Activated naive CD4-positive, alpha-beta T cell treated with Interleukin-2 at 50 U/mL for 16 hours (primary cell): ENCODE measurements around the gene PDGFA.

Experiments used
- DNase-seq: peaks from one replicate; pipeline ENCODE4 v3.0.0-alpha.2; 2020

The PDGFA gene

GRCh38 chr7:485188-486081 lies 34.2 kb downstream of the PDGFA start:
- no peak for DNase-seq

GRCh38 chr7:484356-485101 lies 35.1 kb downstream of the PDGFA start:
- no peak for DNase-seq

- DNase-seq: no peak
These were observed 35.8 kb downstream of the PDGFA start for GRCh38 chr7:483656-484355.

GRCh38 chr7:482521-483083 lies 37.0 kb downstream of the PDGFA start:
- no peak for DNase-seq

- no peak for DNase-seq
These were observed 38.3 kb downstream of the PDGFA start for GRCh38 chr7:481219-481930.

GRCh38 chr7:480531-481218 lies 39.0 kb downstream of the PDGFA start:
- DNase-seq: no peak

GRCh38 chr7:479948-480499 lies 39.6 kb downstream of the PDGFA start:
- DNase-seq: no peak

- no peak for DNase-seq
These were observed 40.3 kb downstream of the PDGFA start for GRCh38 chr7:479115-479947.

GRCh38 chr7:477626-478220 lies 41.9 kb downstream of the PDGFA start:
- no peak for DNase-seq

- no peak for DNase-seq
These were observed 42.8 kb downstream of the PDGFA start for GRCh38 chr7:476736-477360.

- DNase-seq: no peak
These were observed 43.6 kb downstream of the PDGFA start for GRCh38 chr7:475951-476441.

GRCh38 chr7:475425-475728 lies 44.3 kb downstream of the PDGFA start:
- DNase-seq: no peak

- DNase-seq: no peak
These were observed 44.8 kb downstream of the PDGFA start for GRCh38 chr7:474605-475424.

GRCh38 chr7:473870-474604 lies 45.6 kb downstream of the PDGFA start:
- no peak for DNase-seq

GRCh38 chr7:473211-473734 lies 46.4 kb downstream of the PDGFA start:
- DNase-seq: no peak

- no peak for DNase-seq
These were observed 47.0 kb downstream of the PDGFA start for GRCh38 chr7:472640-472957.

- no peak for DNase-seq
These were observed 47.6 kb downstream of the PDGFA start for GRCh38 chr7:471866-472639.
